UCSD-AML1 (cell line): ENCODE data around the gene SLC18A3.

ENCODE experiments used
- DNase-seq: peaks from one replicate; lab custom pipeline; 2025; ENCODE audit not compliant: unreplicated experiment; lab: John Stamatoyannopoulos, UW

Gene SLC18A3

GRCh38 chr10:49649936-49650723, 40.0 kb downstream of the SLC18A3 start:
- no peak for DNase-seq

DNA sequence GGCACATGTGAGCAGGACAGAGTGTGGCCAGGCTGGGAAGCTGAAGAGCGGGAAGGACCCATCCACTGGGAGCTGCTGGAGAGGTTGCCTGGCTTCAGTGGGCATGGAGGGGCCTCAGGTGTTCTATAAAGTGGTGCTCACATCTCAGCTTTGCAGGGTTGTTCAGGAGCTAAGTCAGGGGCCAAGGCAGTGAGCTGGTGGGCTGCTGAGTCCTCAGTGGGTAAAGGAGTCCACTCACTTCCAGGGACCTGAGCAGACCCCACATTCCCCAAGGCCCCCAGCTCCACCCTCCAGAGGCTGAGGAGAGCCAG, 40.6 kb downstream of the SLC18A3 start:
- no peak for DNase-seq

DNA sequence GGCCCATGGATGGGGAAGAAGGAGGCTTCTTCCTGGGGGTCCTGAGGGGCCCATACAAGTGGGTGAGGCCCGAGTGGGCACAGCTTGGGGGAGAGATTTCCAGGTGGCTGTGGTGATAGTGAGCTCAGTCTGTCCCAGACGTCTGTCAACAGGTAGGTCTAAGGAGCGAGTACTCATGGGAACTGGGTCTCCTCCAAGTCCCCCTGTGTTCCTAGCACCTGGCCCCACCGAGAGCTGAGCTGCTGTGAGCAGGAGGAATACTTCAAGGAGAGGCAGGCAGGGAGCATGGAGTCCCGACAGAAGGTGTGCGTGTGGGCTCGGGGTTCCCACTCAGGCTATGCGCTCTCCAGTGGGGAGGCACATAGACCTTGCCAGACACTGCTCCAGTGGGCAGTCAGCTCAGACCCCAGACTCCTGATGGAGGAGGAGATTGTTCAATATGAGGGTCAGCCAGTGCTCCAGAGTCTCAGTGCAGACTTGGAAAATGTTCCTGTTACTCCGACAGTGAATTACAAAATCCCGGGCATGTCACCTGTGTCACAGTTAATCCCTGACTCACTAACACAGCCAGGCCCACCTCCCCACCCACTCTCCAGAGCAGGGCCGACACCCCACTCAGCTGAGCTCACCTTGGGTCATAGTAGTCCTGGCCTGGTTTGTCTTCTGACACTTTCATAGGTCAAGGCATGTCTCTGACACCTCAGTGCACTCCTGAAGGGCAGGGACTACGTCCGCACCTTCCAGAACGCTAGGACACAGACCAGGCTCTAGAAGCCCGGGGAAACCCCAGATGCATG, 41.1 kb downstream of the SLC18A3 start:
- DNase-seq: no peak

GRCh38 chr10:49651917-49652316, 41.8 kb downstream of the SLC18A3 start:
- no peak for DNase-seq

GRCh38 chr10:49652421-49653272, 42.5 kb downstream of the SLC18A3 start:
- DNase-seq: no peak

GRCh38 chr10:49653273-49653929, 43.3 kb downstream of the SLC18A3 start:
- DNase-seq: no peak

- no peak for DNase-seq
These were observed 44.1 kb downstream of the SLC18A3 start for GRCh38 chr10:49654036-49654693.

DNA sequence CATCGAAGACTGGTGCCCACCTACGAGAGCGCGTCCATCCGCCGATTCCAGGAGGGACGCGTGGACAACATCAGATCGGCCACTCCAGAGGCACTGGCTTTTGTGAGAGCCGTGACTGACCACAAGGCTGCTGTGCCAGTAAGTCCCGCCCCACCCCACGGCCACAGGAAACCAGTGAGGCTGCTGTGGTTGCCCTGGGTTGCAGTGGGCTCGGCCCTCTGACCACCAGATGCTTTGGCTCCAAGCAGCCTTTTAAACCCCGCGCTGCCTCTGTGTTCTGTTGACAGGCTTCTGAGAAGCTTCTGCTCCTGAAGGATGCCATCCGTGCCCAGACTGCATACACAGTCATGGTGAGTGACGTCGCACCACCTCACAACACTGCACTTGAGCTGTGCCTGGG, 45.0 kb downstream of the SLC18A3 start:
- DNase-seq: no peak

DNA sequence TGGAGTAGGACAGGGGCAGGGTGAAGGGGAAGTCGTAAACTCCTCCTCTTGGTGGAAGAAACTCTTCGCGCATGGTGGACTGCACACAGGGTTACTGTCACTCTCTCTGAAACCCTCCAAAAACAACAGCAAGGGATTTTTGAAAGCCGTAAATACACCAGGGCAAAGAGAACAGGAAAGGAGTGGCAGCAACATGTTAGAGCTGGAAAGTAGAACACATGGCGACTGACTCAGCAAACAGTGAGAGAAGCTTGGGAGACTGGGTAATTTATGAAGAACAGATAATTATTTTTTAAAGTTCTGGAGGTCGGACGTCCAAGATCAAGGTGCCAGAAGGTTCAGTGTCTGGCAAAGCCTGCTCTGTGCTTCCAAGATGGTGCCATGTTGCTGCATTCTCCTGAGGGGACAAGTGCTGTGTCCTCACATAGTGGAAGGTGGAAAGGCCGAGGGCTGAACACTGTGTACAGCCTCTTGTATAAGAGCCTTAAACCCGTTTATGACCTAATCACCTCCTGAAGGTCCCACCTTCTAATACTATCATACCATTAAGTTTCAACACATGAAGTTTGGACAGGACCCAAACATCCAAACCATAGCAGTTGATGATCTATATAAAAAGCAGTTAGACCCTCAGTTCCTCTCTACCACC, 46.9 kb downstream of the SLC18A3 start:
- no peak for DNase-seq

GRCh38 chr10:49657606-49658005, 47.5 kb downstream of the SLC18A3 start:
- DNase-seq: no peak

DNA sequence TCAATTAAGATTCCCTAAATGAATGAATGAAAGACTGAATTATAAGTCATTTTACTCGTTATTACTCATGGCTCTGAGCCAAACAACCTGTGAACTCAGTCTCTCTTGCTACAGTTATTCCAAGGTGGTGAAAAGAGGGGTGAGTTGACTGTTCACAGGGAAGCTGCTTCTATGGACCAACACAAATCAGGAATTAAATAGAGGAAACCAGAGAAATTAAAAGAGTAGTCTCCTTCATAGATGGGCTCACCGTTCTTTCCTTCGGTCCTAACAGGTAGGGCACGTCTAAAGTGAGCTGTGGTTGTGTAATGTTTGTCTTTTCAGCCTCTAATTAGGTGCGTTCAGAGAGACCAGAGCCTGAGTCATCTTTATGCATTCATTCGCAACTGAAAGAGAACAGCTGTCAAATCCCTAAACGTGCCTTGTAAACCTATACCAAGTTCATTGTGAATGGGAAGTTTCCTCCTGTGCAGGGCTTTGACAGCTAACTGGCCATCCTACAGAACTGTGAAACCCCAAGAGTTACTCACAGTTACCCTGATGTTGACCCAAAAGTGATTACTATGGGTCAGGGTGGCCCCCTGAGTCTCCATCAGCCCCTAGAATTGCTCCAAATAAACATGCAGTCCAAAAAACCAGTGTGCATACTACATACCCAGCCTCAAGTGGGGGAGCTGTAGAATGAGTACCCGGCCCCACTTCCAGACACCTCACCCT, 51.2 kb downstream of the SLC18A3 start:
- DNase-seq: no peak
